AG09319 (cell line): ENCODE data around the gene ZIC4.

ENCODE experiments used
- DNase-seq: peaks from one replicate; pipeline ENCODE4 v3.0.0-alpha.2; 2010; ENCODE audit warnings: low read depth; ENCODE audit errors: extremely low read depth
- CTCF ChIP-seq: IDR thresholded peaks from 2 replicates; pipeline ENCODE4 v1.5.1; 2011; ENCODE audit warnings: low read depth, mild to moderate bottlenecking, inconsistent platforms, low read length, moderate library complexity

Gene ZIC4

GRCh38 chr3:147409143-147410115 lies 3.1 kb upstream of the ZIC4 start, which contains the start of gene ZIC1:
ZIC1 (plus strand) TSS chr3:147409365; CDS start chr3:147410113, 748 bp downstream.
- no peak for TF ChIP-seq CTCF
- no peak for DNase-seq

GRCh38 chr3:147408188-147409100 lies 2.1 kb upstream of the ZIC4 start:
- no peak for DNase-seq
- TF ChIP-seq CTCF = no peak

GRCh38 chr3:147407498-147408187 lies 1.3 kb upstream of the ZIC4 start:
- DNase-seq = no peak
- TF ChIP-seq CTCF = no peak

GRCh38 chr3:147407114-147407497 lies 763 bp upstream of the ZIC4 start:
- TF ChIP-seq CTCF = no peak
- no peak for DNase-seq

- TF ChIP-seq CTCF = no peak
- DNase-seq = no peak
Measured at GRCh38 chr3:147405231-147406027, 914 bp downstream of the ZIC4 start.

GRCh38 chr3:147404800-147405230 lies 1.5 kb downstream of the ZIC4 start:
- no peak for TF ChIP-seq CTCF
- no peak for DNase-seq
